CD4-positive, alpha-beta memory T cell (primary cell): ENCODE data around the gene SPATA2. TPM values are rescaled to one million over a fixed set of nuclear protein-coding genes. Genes with fewer than 3 reads are reported as not detected.

ENCODE experiments used
- CTCF ChIA-PET: fragments of 350-600 bp; sonication (Branson Sonifier 250); formaldehyde crosslinking; loops from one replicate; lab custom pipeline; 2021; ENCODE audit warnings: inconsistent platforms; ENCODE audit not compliant: partially characterized antibody; lab: Charles Lee
- POLR2A ChIA-PET: fragments of 350-600 bp; sonication (Branson Sonifier 250); formaldehyde crosslinking; loops from one replicate; lab custom pipeline; 2021; ENCODE audit not compliant: partially characterized antibody; lab: Charles Lee
- DNase-seq, 5 donors: peaks; one replicate each; pipeline versions ENCODE4 v3.0.0 to v3.0.0-alpha.2; 2020 to 2022; ENCODE audit warnings: mixed read lengths in 1 of 5
- H3K27ac ChIP-seq: one replicate; pipeline ENCODE4 v1.7.0; 2013; ENCODE audit warnings: low read depth, low read length
- H3K27me3 ChIP-seq: 2 replicates; pipeline ENCODE4 v1.7.0; 2013; ENCODE audit warnings: mild to moderate bottlenecking, low read length, moderate library complexity; ENCODE audit not compliant: insufficient read depth
- H3K36me3 ChIP-seq: 2 replicates; pipeline ENCODE4 v1.7.0; 2013; ENCODE audit warnings: mild to moderate bottlenecking, low read length, moderate library complexity; ENCODE audit not compliant: insufficient read depth
- H3K4me1 ChIP-seq: 2 replicates; pipeline ENCODE4 v1.7.0; 2013; ENCODE audit warnings: mild to moderate bottlenecking, low read length, moderate library complexity; ENCODE audit not compliant: insufficient read depth
- H3K4me3 ChIP-seq, 2 donors: one replicate each; pipeline ENCODE4 v1.7.0; 2013; ENCODE audit warnings: low read length in 2 of 2, mild to moderate bottlenecking in 1 of 2
- H3K9me3 ChIP-seq, 2 donors: one replicate each; pipeline ENCODE4 v1.7.0; 2013; ENCODE audit warnings: low read length in 2 of 2, control low read depth in 1 of 2; ENCODE audit not compliant: control insufficient read depth in 1 of 2
- H3K27ac Mint-ChIP-seq, 7 donors: one replicate each; pipeline ENCODE4 v1.8.0; 2020 to 2021; ENCODE audit warnings: mixed read lengths in 7 of 7, mild to moderate bottlenecking in 6 of 7, inconsistent platforms in 3 of 7, moderate library complexity in 3 of 7
- H3K27me3 Mint-ChIP-seq, 2 donors: one replicate each; pipeline ENCODE4 v1.8.0; 2020 to 2021; ENCODE audit warnings: mixed read lengths in 2 of 2
- H3K36me3 Mint-ChIP-seq, 2 donors: one replicate each; pipeline ENCODE4 v1.8.0; 2020 to 2021; ENCODE audit warnings: mixed read lengths in 2 of 2, inconsistent platforms in 1 of 2, mild to moderate bottlenecking in 1 of 2
- H3K4me1 Mint-ChIP-seq, 4 donors: one replicate each; pipeline ENCODE4 v1.8.0; 2020 to 2021; ENCODE audit warnings: mixed read lengths in 4 of 4, mild to moderate bottlenecking in 1 of 4
- H3K4me3 Mint-ChIP-seq, 8 donors: one replicate each; pipeline ENCODE4 v1.8.0; 2020 to 2021; ENCODE audit warnings: mixed read lengths in 8 of 8, mild to moderate bottlenecking in 7 of 8, moderate library complexity in 6 of 8, inconsistent platforms in 3 of 8
- H3K9me3 Mint-ChIP-seq, 8 donors: one replicate each; pipeline ENCODE4 v1.8.0; 2020 to 2021; ENCODE audit warnings: mixed read lengths in 8 of 8, mild to moderate bottlenecking in 5 of 8, inconsistent platforms in 3 of 8, moderate library complexity in 1 of 8
- intact Hi-C: fragments of 100-400 bp; cut with micrococcal nuclease; formaldehyde crosslinking; loops from one replicate; pipeline ENCODE4 v1.15.1; 2023
- polyA plus RNA-seq, 2 donors: library from polyadenylated mRNA; unstranded; fragments of 300-500 nt; fragmentation: Illumina TruSeq; gene quantifications; one replicate each; pipeline ENCODE4 v1.2.3, GENCODE V29; 2021
- total RNA-seq, 2 experiments: library from RNA; stranded (reverse); gene quantifications; one replicate each; pipeline ENCODE4 v1.2.3, GENCODE V29; 2021

Gene SPATA2
- total and polyA plus RNA-seq, 4 experiments from 2014 or later = 2.6 to 9.3 (median 7.8) TPM

- CTCF ChIA-PET = interaction anchor here (2.4 kb wide), 1 partner anchor 284 kb away, joined by 7 read pairs; no protein-coding TSS in a partner anchor
- H3K4me1 Mint-ChIP-seq = peaks cover 13 to 25% (median 20%) of the 10 kb centered on the region in 4 donors
- POLR2A ChIA-PET = no interaction called here
- Histone ChIP-seq H3K27me3 (no peaks in the 10 kb centered on the region), H3K4me3 (no peak overlapping the region), H3K4me1 (peaks cover 23% of the 10 kb centered on the region), H3K27ac (no peak overlapping the region), H3K9me3 (no peaks in the 10 kb centered on the region), H3K36me3 (no peaks in the 10 kb centered on the region)
- intact Hi-C loops = loop anchor here (5.0 kb wide), 1 partner anchor 34 kb away; no protein-coding TSS in a partner anchor
- DNase-seq = no peak
- peak overlapping the region in 5 of 7 donors; percentile 10 to 90 (median 21) for H3K27ac Mint-ChIP-seq
- H3K27me3 Mint-ChIP-seq = no peaks in the 10 kb centered on the region
- peak overlapping the region; percentile 27 to 78 (median 73) for H3K4me3 Mint-ChIP-seq
- H3K36me3 Mint-ChIP-seq = peaks cover 9 to 18% of the 10 kb centered on the region in 2 donors
- H3K9me3 Mint-ChIP-seq = no peaks in the 10 kb centered on the region
These were observed 21.9 kb downstream of the SPATA2 start for GRCh38 chr20:49893242-49894072.

GRCh38 chr20:49892817-49893216 lies 22.5 kb downstream of the SPATA2 start:
- Histone ChIP-seq H3K36me3 (no peaks in the 10 kb centered on the region), H3K27me3 (no peaks in the 10 kb centered on the region), H3K4me1 (peaks cover 23% of the 10 kb centered on the region), H3K27ac (no peak overlapping the region), H3K4me3 (no peak overlapping the region), H3K9me3 (no peaks in the 10 kb centered on the region)
- no peaks in the 10 kb centered on the region for H3K9me3 Mint-ChIP-seq
- POLR2A ChIA-PET = no interaction called here
- peaks cover 12 to 23% of the 10 kb centered on the region in 2 donors for H3K36me3 Mint-ChIP-seq
- H3K4me1 Mint-ChIP-seq = peaks cover 15 to 29% (median 21%) of the 10 kb centered on the region in 4 donors
- intact Hi-C loops = loop anchor here (5.0 kb wide), 1 partner anchor 34 kb away; no protein-coding TSS in a partner anchor
- H3K4me3 Mint-ChIP-seq = peak overlapping the region in 3 of 8 donors; percentile 32 to 76 (median 49)
- H3K27me3 Mint-ChIP-seq = no peaks in the 10 kb centered on the region
- peak overlapping the region in 2 of 7 donors; percentile 21 to 81 for H3K27ac Mint-ChIP-seq
- no peak for DNase-seq
- CTCF ChIA-PET = interaction anchor here (2.4 kb wide), 1 partner anchor 283 kb away, joined by 7 read pairs; no protein-coding TSS in a partner anchor

GRCh38 chr20:49892260-49892659 lies 23.1 kb downstream of the SPATA2 start:
- peak overlapping the region in 1 of 7 donors; percentile 75 for H3K27ac Mint-ChIP-seq
- POLR2A ChIA-PET = no interaction called here
- H3K9me3 Mint-ChIP-seq = no peaks in the 10 kb centered on the region
- no peaks in the 10 kb centered on the region for H3K27me3 Mint-ChIP-seq
- DNase-seq = no peak
- H3K4me1 Mint-ChIP-seq = peaks cover 15 to 29% (median 21%) of the 10 kb centered on the region in 4 donors
- H3K27ac ChIP-seq = no peak overlapping the region
- H3K36me3 ChIP-seq = no peaks in the 10 kb centered on the region
- CTCF ChIA-PET = interaction anchor here (2.4 kb wide), 1 partner anchor 283 kb away, joined by 7 read pairs; no protein-coding TSS in a partner anchor
- intact Hi-C loops = loop anchor here (5.0 kb wide), 1 partner anchor 35 kb away; no protein-coding TSS in a partner anchor
- H3K36me3 Mint-ChIP-seq = peaks cover 12 to 26% of the 10 kb centered on the region in 2 donors
- no peaks in the 10 kb centered on the region for H3K9me3 ChIP-seq
- no peak overlapping the region for H3K4me3 ChIP-seq
- no peaks in the 10 kb centered on the region for H3K27me3 ChIP-seq
- H3K4me3 Mint-ChIP-seq = peak overlapping the region in 1 of 8 donors; percentile 32
- H3K4me1 ChIP-seq = peaks cover 23% of the 10 kb centered on the region

- H3K4me3 Mint-ChIP-seq = peak overlapping the region in 1 of 8 donors; percentile 8
- Histone ChIP-seq H3K9me3 (no peaks in the 10 kb centered on the region), H3K27ac (no peak overlapping the region), H3K4me3 (no peak overlapping the region), H3K4me1 (peaks cover 23% of the 10 kb centered on the region), H3K36me3 (no peaks in the 10 kb centered on the region), H3K27me3 (no peaks in the 10 kb centered on the region)
- no peak for DNase-seq
- H3K36me3 Mint-ChIP-seq = peaks cover 9 to 33% of the 10 kb centered on the region in 2 donors
- intact Hi-C loops = loop anchor here (5.0 kb wide), 1 partner anchor 36 kb away; no protein-coding TSS in a partner anchor
- peak overlapping the region in 1 of 7 donors; percentile 47 for H3K27ac Mint-ChIP-seq
- H3K9me3 Mint-ChIP-seq = no peaks in the 10 kb centered on the region
- CTCF ChIA-PET = interaction anchor here (1.3 kb wide), 1 partner anchor 13 kb away, joined by 3 read pairs; no protein-coding TSS in a partner anchor
- no peaks in the 10 kb centered on the region for H3K27me3 Mint-ChIP-seq
- POLR2A ChIA-PET = no interaction called here
- H3K4me1 Mint-ChIP-seq = peaks cover 15 to 29% (median 21%) of the 10 kb centered on the region in 4 donors
These were observed 23.7 kb downstream of the SPATA2 start for GRCh38 chr20:49891476-49892110.

GRCh38 chr20:49890471-49891361 lies 24.6 kb downstream of the SPATA2 start:
- H3K27me3 Mint-ChIP-seq = no peaks in the 10 kb centered on the region
- H3K4me3 Mint-ChIP-seq = peak overlapping the region in 1 of 8 donors; percentile 8
- DNase-seq = no peak
- H3K4me3 ChIP-seq = no peak overlapping the region
- CTCF ChIA-PET = interaction anchor here (1.3 kb wide), 1 partner anchor 14 kb away, joined by 3 read pairs; no protein-coding TSS in a partner anchor
- H3K27ac ChIP-seq = no peak overlapping the region
- intact Hi-C loops = loop anchor here (5.0 kb wide), 1 partner anchor 37 kb away; no protein-coding TSS in a partner anchor
- peaks cover 23% of the 10 kb centered on the region for H3K4me1 ChIP-seq
- no peaks in the 10 kb centered on the region for H3K9me3 ChIP-seq
- peaks cover 15 to 29% (median 21%) of the 10 kb centered on the region in 4 donors for H3K4me1 Mint-ChIP-seq
- H3K36me3 ChIP-seq = peaks cover 5% of the 10 kb centered on the region
- H3K27me3 ChIP-seq = no peaks in the 10 kb centered on the region
- peak overlapping the region in 1 of 7 donors; percentile 23 for H3K27ac Mint-ChIP-seq
- POLR2A ChIA-PET = no interaction called here
- H3K9me3 Mint-ChIP-seq = no peaks in the 10 kb centered on the region
- peaks cover 12 to 41% of the 10 kb centered on the region in 2 donors for H3K36me3 Mint-ChIP-seq

GRCh38 chr20:49889935-49890333 lies 25.4 kb downstream of the SPATA2 start:
- intact Hi-C loops = loop anchor here (5.0 kb wide), 1 partner anchor 37 kb away; no protein-coding TSS in a partner anchor
- peak overlapping the region in 2 of 7 donors; percentile 30 to 71 for H3K27ac Mint-ChIP-seq
- no peak for DNase-seq

More at GRCh38 chr20:49889935-49890333, 25.4 kb downstream of the SPATA2 start:
- Histone ChIP-seq H3K27me3 (no peaks in the 10 kb centered on the region), H3K9me3 (no peaks in the 10 kb centered on the region), H3K36me3 (peaks cover 11% of the 10 kb centered on the region), H3K27ac (no peak overlapping the region), H3K4me1 (peaks cover 23% of the 10 kb centered on the region), H3K4me3 (no peak overlapping the region)
- ChIA-PET CTCF (interaction anchor here (0.9 to 1.9 kb wide), 3 partner anchors 12 to 279 kb away, joined by 3 to 4 read pairs (median 4); no protein-coding TSS in a partner anchor), POLR2A (no interaction called here)
- peaks cover 15 to 29% (median 20%) of the 10 kb centered on the region in 4 donors for H3K4me1 Mint-ChIP-seq
- peaks cover 12 to 48% of the 10 kb centered on the region in 2 donors for H3K36me3 Mint-ChIP-seq
- H3K27me3 Mint-ChIP-seq = no peaks in the 10 kb centered on the region
- no peaks in the 10 kb centered on the region for H3K9me3 Mint-ChIP-seq
- H3K4me3 Mint-ChIP-seq = no peak overlapping the region
